Measurements from ENCODE around the gene SCFD2.

The SCFD2 gene

GRCh38 chr4:52979020-52979419 lies 386.8 kb downstream of the SCFD2 start:
- DNase-seq, result no peak

- DNase-seq, result no peak
Observed at GRCh38 chr4:52977252-52977651, 388.6 kb downstream of the SCFD2 start.

GRCh38 chr4:52976523-52977230 lies 389.2 kb downstream of the SCFD2 start:
- DNase-seq, result no peak

- no peak for DNase-seq
Observed at GRCh38 chr4:52968691-52969090, 397.2 kb downstream of the SCFD2 start.

- no peak for DNase-seq
Observed at GRCh38 chr4:52968241-52968640, 397.6 kb downstream of the SCFD2 start.

- no peak for DNase-seq
Observed at GRCh38 chr4:52966781-52967180, 399.1 kb downstream of the SCFD2 start.

DNA sequence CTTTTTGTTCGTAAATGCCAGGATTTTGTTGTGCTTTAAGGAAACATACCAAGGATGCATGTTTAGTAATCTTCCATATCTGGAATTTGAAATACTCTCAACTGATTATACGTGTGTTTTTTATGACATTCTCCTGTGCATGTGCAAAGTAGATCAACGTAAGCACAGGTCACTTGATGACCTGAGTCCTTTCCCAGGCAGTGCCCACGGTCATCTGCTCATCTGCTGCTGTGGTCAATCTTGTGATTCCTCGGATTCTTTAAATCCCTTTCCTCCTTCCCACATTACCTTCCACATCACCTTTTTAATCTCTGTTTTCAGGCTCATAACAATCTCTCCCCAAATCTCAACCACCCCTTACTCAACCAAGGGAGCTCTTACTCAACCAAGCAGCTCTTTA lies 399.7 kb downstream of the SCFD2 start:
- DNase-seq, result no peak

- DNase-seq, result no peak
Observed at GRCh38 chr4:52964561-52965101, 401.2 kb downstream of the SCFD2 start.

- no peak for DNase-seq
Observed at GRCh38 chr4:52964011-52964410, 401.9 kb downstream of the SCFD2 start.

- no peak for DNase-seq
Observed at GRCh38 chr4:52962721-52963120, 403.1 kb downstream of the SCFD2 start.

DNA sequence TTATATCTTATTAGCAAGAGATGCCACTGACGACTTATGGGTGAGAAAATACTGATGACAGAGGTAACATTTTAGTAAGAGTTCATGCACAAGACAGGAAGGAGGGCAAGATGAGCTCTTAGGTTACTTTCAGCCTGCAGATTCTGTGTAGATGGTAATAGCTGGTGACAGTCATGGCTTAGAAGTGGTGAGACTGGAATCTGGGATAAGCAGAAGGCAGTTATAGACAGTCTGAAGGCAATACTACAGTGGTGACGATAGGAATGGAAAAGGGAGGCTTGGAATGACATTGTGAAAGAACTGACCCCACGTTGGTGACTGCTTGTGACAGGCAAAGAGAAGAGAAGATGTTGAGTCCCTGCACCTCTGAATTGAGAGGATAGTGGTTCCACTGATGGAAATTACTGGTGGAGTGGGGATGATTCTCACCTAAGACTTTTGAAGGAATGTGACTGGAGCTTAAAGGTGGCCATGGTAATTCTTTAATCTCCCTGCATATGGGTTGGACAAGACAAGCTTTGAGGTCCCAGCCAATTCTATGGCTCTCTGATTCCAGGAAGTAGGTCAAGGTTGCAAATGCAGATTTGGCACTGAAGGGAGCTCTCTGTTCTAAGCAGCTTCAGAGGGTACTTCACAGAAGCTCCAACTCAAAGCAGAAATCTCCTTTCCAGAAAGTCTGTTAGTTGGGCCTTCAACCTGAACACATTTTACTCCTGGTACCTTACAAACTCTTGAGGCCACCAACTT lies 404.0 kb downstream of the SCFD2 start:
- DNase-seq, result no peak

GRCh38 chr4:52959541-52959940 lies 406.3 kb downstream of the SCFD2 start:
- no peak for DNase-seq

- DNase-seq, result peak; percentile 36 to 48
Observed at GRCh38 chr4:52957835-52958631, 407.8 kb downstream of the SCFD2 start.

- peak; percentile 88 to 97 for DNase-seq
Observed at GRCh38 chr4:52957220-52957686, 408.6 kb downstream of the SCFD2 start.

GRCh38 chr4:52956691-52957090 lies 409.2 kb downstream of the SCFD2 start:
- no peak for DNase-seq

- peak in 1 of 2 experiments; percentile 42 for DNase-seq
Observed at GRCh38 chr4:52954560-52955170, 411.2 kb downstream of the SCFD2 start.

DNA sequence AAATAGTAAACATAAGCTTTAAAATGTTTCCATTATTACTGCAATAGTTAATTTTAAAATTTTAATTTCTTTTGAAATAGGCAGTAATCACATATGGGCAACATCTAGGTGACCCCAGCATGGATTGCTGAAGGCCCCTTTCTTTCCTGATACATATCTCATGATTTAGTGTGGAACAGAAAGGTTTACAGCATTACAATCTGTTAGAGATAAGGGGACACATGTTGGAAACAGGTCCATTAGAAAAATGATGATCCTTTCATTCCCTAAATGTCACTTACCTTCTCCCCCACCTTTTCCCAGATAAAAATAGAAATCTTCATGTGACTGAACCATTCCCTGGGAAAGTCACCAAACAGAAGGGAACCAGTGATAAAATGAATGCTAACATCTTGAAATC lies 413.3 kb downstream of the SCFD2 start:
- no peak for DNase-seq

DNA sequence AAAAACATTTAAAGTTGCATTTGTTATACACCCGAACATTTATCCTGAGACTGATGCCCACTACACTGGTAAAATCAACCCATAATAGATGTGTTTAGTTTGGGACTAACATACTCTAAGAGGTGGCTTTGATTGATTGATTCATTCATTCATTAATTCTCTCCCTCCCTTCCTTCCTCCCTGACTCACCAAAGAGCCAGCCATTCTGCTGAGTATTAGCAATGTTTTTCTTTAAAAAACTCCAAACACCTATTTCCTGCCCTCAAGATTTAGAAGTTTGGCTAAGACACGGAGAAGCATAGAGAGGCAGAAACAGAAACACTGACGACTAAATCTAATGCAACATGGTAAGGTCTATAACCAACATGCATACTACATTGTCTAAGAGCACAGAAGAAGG lies 414.8 kb downstream of the SCFD2 start:
- no peak for DNase-seq

- DNase-seq, result no peak
Observed at GRCh38 chr4:52950226-52950625, 415.6 kb downstream of the SCFD2 start.

DNA sequence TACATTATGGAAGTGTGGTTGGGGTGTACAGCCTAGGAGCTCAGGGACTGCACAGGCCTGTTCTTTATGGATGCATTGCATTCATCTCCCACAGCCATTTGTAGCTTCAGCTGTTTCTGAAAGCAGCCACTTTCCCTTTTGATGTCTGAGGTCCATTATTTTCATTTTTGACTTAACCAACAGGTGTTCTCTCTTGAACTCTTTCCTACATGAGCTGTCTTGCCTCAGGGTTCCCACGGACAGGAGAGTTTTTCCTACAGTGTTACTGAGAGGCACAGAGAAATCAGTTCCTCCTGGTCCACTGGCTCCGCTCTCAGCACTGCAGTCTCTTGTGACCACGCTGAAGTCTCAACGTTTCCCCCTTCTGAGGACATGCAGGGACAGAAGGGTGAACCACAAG lies 416.5 kb downstream of the SCFD2 start:
- DNase-seq, result no peak

DNA sequence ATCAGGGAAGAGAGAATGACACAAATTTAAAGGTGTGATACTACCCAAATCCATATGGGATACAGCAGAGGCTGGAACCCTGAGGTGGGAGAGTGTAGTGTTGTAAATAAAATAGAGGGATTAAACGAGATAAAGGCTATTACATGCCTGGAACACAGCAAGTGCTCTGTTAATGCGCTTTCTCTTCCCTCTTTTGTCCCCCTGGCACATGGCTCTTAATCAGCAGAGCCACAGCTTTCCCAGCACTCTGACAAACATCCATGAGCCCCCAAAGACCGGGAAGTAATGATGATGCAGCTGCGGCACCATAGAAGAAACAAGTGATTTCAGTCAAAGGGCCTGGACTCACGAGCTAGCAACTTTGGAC lies 417.8 kb downstream of the SCFD2 start:
- DNase-seq, result no peak

DNA sequence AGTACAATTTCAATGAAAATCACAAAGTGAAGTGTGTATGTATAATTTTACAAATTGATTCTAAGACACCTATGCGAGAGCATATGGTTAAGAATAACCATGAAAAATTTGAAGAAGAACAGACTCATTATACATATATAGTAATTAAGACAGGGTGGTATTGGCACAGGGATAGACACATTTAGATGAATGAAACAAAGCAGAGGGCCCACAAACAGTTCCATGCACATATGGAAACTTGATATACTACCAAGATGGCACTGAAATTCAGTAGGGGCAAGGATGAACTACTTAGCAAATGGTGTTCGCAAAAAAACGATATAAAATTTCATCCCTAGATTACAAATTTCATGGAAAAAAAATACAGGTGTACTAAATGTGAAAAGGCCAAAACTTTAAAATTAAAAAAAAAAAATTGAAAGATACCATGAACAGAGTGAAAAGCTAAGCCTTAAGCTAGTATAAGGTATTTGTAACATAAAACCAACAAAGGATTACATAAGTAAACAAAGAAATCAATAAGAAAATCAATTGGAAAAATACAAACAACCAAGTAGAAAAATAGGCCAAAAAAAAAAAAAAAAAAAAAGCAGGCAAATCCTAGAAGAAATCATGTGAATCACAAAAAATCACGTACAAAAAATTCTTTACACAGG lies 418.3 kb downstream of the SCFD2 start:
- no peak for DNase-seq
